Sciatic nerve (tissue), 2 donors: Measurements from ENCODE around the gene CNTNAP4. TPM values are rescaled to one million over a fixed set of nuclear protein-coding genes. Genes with fewer than 3 reads are reported as not detected.

ENCODE experiments used
- ATAC-seq: fragments of 200-7000 bp; cut with Tn5 transposase; one replicate; pipeline ENCODE4 v1.9.1; 2020; ENCODE audit warnings: mild to moderate bottlenecking, moderate library complexity
- DNase-seq: peaks from one replicate; pipeline ENCODE4 v3.0.0-alpha.2; 2020; ENCODE audit warnings: low spot score
- intact Hi-C: fragments of 100-400 bp; cut with DNase I; formaldehyde crosslinking; loops from one replicate; pipeline ENCODE4 v1.14.2; 2022
- total RNA-seq: library from RNA; stranded (reverse); fragmentation: NEBNext Ultra II Directional; extraction: Animal tissue kit (Norgen Biotek cat#: 25700); gene quantifications from one replicate; pipeline ENCODE4 v1.2.1, GENCODE V29; 2021
- donor health status: DM: no; HTN: no; CAD: no.
- donor health status: DM: no; HTN: no; CAD: no.

Gene CNTNAP4
- total RNA-seq, 1 donor from 2014 or later = 0.76 TPM

GRCh38 chr16:76466871-76467270 is 189.7 kb downstream of the CNTNAP4 start:
- intact Hi-C loops = no loop called here
- ATAC-seq (no peak), DNase-seq (no peak)

GRCh38 chr16:76474048-76474447 is 196.8 kb downstream of the CNTNAP4 start:
- DNase-seq = no peak
- intact Hi-C loops = no loop called here
- ATAC-seq = no peak

- no peak for ATAC-seq
- no peak for DNase-seq
- intact Hi-C loops = no loop called here
These were observed 200.9 kb downstream of the CNTNAP4 start for GRCh38 chr16:76478105-76478504.

- no peak for DNase-seq
- ATAC-seq = no peak
- intact Hi-C loops = no loop called here
These were observed 206.2 kb downstream of the CNTNAP4 start for GRCh38 chr16:76483307-76483909.

GRCh38 chr16:76484020-76484419 is 206.8 kb downstream of the CNTNAP4 start:
- DNase-seq (no peak), ATAC-seq (no peak)
- intact Hi-C loops = no loop called here

- DNase-seq (no peak), ATAC-seq (no peak)
- intact Hi-C loops = no loop called here
These were observed 209.5 kb downstream of the CNTNAP4 start for GRCh38 chr16:76486740-76487139.

GRCh38 chr16:76487411-76488064 is 210.3 kb downstream of the CNTNAP4 start:
- ATAC-seq (no peak), DNase-seq (no peak)
- intact Hi-C loops = no loop called here

GRCh38 chr16:76488065-76488417 is 210.8 kb downstream of the CNTNAP4 start:
- ATAC-seq (no peak), DNase-seq (no peak)
- intact Hi-C loops = no loop called here

GRCh38 chr16:76490036-76490639 is 212.9 kb downstream of the CNTNAP4 start:
- no peak for DNase-seq
- intact Hi-C loops = no loop called here
- no peak for ATAC-seq

GRCh38 chr16:76500006-76500405 is 222.8 kb downstream of the CNTNAP4 start:
- intact Hi-C loops = no loop called here
- DNase-seq = no peak

GRCh38 chr16:76502063-76502462 is 224.9 kb downstream of the CNTNAP4 start:
- intact Hi-C loops = no loop called here
- DNase-seq = no peak
- ATAC-seq = no peak

More at GRCh38 chr16:76500006-76500405, 222.8 kb downstream of the CNTNAP4 start:
- no peak for ATAC-seq

- DNase-seq (no peak), ATAC-seq (no peak)
- intact Hi-C loops = no loop called here
These were observed 225.4 kb downstream of the CNTNAP4 start for GRCh38 chr16:76502555-76502954.

GRCh38 chr16:76503091-76503490 is 225.9 kb downstream of the CNTNAP4 start:
- intact Hi-C loops = no loop called here
- ATAC-seq = no peak
- DNase-seq = no peak

- ATAC-seq = no peak
- no peak for DNase-seq
- intact Hi-C loops = no loop called here
These were observed 234.0 kb downstream of the CNTNAP4 start for GRCh38 chr16:76511203-76511602.

GRCh38 chr16:76518781-76519180 is 241.6 kb downstream of the CNTNAP4 start:
- DNase-seq (no peak), ATAC-seq (no peak)
- intact Hi-C loops = loop anchor here (5.0 kb wide), 1 partner anchor 111 kb away; no protein-coding TSS in a partner anchor

- no peak for DNase-seq
- ATAC-seq = no peak
- intact Hi-C loops = no loop called here
These were observed 247.2 kb downstream of the CNTNAP4 start for GRCh38 chr16:76524356-76524755.

- DNase-seq (no peak), ATAC-seq (no peak)
These were observed 247.6 kb downstream of the CNTNAP4 start for GRCh38 chr16:76524769-76525168.

GRCh38 chr16:76527244-76527643 is 250.0 kb downstream of the CNTNAP4 start:
- no peak for ATAC-seq
- intact Hi-C loops = no loop called here
- no peak for DNase-seq

More at GRCh38 chr16:76524769-76525168, 247.6 kb downstream of the CNTNAP4 start:
- intact Hi-C loops = no loop called here

- ATAC-seq (no peak), DNase-seq (no peak)
- intact Hi-C loops = no loop called here
These were observed 251.9 kb downstream of the CNTNAP4 start for GRCh38 chr16:76529120-76529519.

GRCh38 chr16:76531236-76531635 is 254.0 kb downstream of the CNTNAP4 start:
- intact Hi-C loops = no loop called here
- ATAC-seq (no peak), DNase-seq (no peak)
